HG03571 (cell line): ENCODE measurements around the gene SMARCA4.
"Not testable (repeated sequence)": the region's sequence is repeated elsewhere in the genome, so short reads cannot be mapped to it uniquely, and the experiment has no call there.

ENCODE experiments used
- ATAC-seq: cut with Tn5 transposase; IDR thresholded peaks from one replicate; pipeline ENCODE4 v1.9.1; 2021; ENCODE audit not compliant: unreplicated experiment

Gene SMARCA4

GRCh38 chr19:11092181-11092538 lies 131.3 kb downstream of the SMARCA4 start:
- no peak for ATAC-seq

GRCh38 chr19:11093689-11094238 lies 132.9 kb downstream of the SMARCA4 start:
- ATAC-seq: no peak

GRCh38 chr19:11094520-11094894 lies 133.7 kb downstream of the SMARCA4 start:
- ATAC-seq: no peak

GRCh38 chr19:11096210-11096841 lies 135.5 kb downstream of the SMARCA4 start:
- ATAC-seq: peak; percentile 47

- ATAC-seq: not testable (repeated sequence)
These were observed 136.5 kb downstream of the SMARCA4 start for GRCh38 chr19:11097367-11097766.

GRCh38 chr19:11098327-11098726 lies 137.5 kb downstream of the SMARCA4 start:
- no peak for ATAC-seq

GRCh38 chr19:11098861-11099260 lies 138.0 kb downstream of the SMARCA4 start:
- ATAC-seq: no peak

- ATAC-seq: no peak
These were observed 139.2 kb downstream of the SMARCA4 start for GRCh38 chr19:11100049-11100448.

GRCh38 chr19:11101057-11101456 lies 140.2 kb downstream of the SMARCA4 start:
- no peak for ATAC-seq

GRCh38 chr19:11102944-11103343 lies 142.1 kb downstream of the SMARCA4 start:
- no peak for ATAC-seq

GRCh38 chr19:11103667-11104066 lies 142.8 kb downstream of the SMARCA4 start:
- not testable (repeated sequence) for ATAC-seq

- no peak for ATAC-seq
These were observed 144.3 kb downstream of the SMARCA4 start for GRCh38 chr19:11105014-11105636.

GRCh38 chr19:11106477-11106876 lies 145.6 kb downstream of the SMARCA4 start:
- ATAC-seq: no peak

- no peak for ATAC-seq
These were observed 147.9 kb downstream of the SMARCA4 start for GRCh38 chr19:11108746-11109145.

GRCh38 chr19:11111117-11111770 lies 150.4 kb downstream of the SMARCA4 start:
- ATAC-seq: no peak

- no peak for ATAC-seq
These were observed 150.9 kb downstream of the SMARCA4 start for GRCh38 chr19:11111771-11112144.
